ENCODE results near the gene ALDOB.

DNA sequence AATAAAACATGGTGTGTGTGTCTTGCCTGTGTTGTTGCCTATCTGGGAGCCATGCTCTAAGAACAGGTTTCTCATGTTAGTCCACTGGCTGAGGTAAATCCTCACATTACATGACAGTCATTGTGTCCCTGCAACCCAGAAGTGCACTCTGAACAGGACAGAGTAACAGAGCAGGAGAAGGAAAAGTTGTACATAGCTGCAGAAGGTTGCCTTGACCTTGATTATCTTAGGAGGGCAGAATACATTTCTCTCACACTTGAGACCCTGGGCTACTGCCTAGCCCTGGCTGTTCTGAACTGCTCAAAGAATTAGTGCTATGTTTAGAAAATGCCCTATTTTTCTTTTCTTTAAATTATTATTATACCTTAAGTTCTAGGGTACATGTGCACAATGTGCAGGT is 20.0 kb downstream of the ALDOB start:
- TF ChIP-seq, protein P1, sequence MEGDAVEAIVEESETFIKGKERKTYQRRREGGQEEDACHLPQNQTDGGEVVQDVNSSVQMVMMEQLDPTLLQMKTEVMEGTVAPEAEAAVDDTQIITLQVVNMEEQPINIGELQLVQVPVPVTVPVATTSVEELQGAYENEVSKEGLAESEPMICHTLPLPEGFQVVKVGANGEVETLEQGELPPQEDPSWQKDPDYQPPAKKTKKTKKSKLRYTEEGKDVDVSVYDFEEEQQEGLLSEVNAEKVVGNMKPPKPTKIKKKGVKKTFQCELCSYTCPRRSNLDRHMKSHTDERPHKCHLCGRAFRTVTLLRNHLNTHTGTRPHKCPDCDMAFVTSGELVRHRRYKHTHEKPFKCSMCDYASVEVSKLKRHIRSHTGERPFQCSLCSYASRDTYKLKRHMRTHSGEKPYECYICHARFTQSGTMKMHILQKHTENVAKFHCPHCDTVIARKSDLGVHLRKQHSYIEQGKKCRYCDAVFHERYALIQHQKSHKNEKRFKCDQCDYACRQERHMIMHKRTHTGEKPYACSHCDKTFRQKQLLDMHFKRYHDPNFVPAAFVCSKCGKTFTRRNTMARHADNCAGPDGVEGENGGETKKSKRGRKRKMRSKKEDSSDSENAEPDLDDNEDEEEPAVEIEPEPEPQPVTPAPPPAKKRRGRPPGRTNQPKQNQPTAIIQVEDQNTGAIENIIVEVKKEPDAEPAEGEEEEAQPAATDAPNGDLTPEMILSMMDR (IDR thresholded peaks at IDR 0.05; ENCODE audit: low read depth, low read length, poor library complexity, severe bottlenecking) = no peak
- TF ChIP-seq EZH2phosphoT487 (IDR thresholded peaks at IDR 0.05; ENCODE audit: borderline replicate concordance, low read length) = no peak
